Epithelial cell of proximal tubule (primary cell): ENCODE results near the gene NHS. TPM values are rescaled to one million over a fixed set of nuclear protein-coding genes. Genes with fewer than 3 reads are reported as not detected.
A peak's percentile ranks its signal among the peaks of the same experiment; 100 is the strongest.

Experiments used
- DNase-seq: peaks from one replicate; pipeline ENCODE4 v3.0.0-alpha.2; 2011; ENCODE audit warnings: low read depth
- H3K4me3 ChIP-seq: 2 replicates; pipeline ENCODE4 v1.5.1; 2011; ENCODE audit warnings: low read depth, mild to moderate bottlenecking, low read length
- total RNA-seq: library from RNA; depleted of rRNA; stranded (reverse); fragments of >200 nt; gene quantifications from 2 replicates; pipeline ENCODE4 v1.2.3, GENCODE V29; 2015
- TF ChIP-seq, protein P1 (sequence below): conservative IDR thresholded peaks from 2 replicates; pipeline ENCODE4 v1.5.1; 2012; ENCODE audit warnings: low read depth, mild to moderate bottlenecking, low read length

Gene NHS
- total RNA-seq, 1 donor from 2014 or later = 7.6 TPM

- TF ChIP-seq, protein P1, sequence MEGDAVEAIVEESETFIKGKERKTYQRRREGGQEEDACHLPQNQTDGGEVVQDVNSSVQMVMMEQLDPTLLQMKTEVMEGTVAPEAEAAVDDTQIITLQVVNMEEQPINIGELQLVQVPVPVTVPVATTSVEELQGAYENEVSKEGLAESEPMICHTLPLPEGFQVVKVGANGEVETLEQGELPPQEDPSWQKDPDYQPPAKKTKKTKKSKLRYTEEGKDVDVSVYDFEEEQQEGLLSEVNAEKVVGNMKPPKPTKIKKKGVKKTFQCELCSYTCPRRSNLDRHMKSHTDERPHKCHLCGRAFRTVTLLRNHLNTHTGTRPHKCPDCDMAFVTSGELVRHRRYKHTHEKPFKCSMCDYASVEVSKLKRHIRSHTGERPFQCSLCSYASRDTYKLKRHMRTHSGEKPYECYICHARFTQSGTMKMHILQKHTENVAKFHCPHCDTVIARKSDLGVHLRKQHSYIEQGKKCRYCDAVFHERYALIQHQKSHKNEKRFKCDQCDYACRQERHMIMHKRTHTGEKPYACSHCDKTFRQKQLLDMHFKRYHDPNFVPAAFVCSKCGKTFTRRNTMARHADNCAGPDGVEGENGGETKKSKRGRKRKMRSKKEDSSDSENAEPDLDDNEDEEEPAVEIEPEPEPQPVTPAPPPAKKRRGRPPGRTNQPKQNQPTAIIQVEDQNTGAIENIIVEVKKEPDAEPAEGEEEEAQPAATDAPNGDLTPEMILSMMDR = no peak
- H3K4me3 ChIP-seq = no peak overlapping the region
- no peak for DNase-seq
Observed at GRCh38 chrX:17369309-17369708, 5.7 kb upstream of the NHS start.

GRCh38 chrX:17370191-17370590 is 4.8 kb upstream of the NHS start:
- TF ChIP-seq, protein P1 = no peak
- H3K4me3 ChIP-seq = no peak overlapping the region
- no peak for DNase-seq

GRCh38 chrX:17372052-17372451 is 2.9 kb upstream of the NHS start:
- DNase-seq = no peak
- no peak overlapping the region for H3K4me3 ChIP-seq
- TF ChIP-seq, protein P1 = no peak

DNA sequence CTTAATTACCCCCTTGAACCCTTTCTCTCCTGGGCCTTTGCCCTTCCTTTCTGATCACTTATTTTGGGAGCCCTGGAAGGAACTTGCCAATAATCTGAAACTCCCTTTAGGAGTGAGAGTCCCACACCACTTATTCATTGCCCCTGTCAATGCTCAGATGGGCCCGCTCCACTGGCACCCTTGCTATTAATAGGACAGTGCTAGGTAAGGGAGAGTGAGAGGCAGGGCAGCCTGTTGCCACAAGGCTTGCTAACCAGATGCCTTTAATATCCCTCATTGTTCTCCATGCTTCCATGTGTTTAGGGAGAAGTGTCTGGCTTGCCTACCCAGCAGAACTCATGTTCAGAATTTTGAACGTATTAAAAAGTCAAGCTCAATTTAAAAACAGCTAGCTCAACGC is 1.7 kb upstream of the NHS start:
- no peak for DNase-seq
- TF ChIP-seq, protein P1 = no peak
- H3K4me3 ChIP-seq = no peak overlapping the region

GRCh38 chrX:17375367-17375636 is 302 bp downstream of the NHS start:
- no peak for DNase-seq
- H3K4me3 ChIP-seq = peak overlapping the region; percentile 77
- TF ChIP-seq, protein P1 = no peak

- no peak for DNase-seq
- peak overlapping the region; percentile 77 for H3K4me3 ChIP-seq
- TF ChIP-seq, protein P1 = no peak
Observed at GRCh38 chrX:17375637-17376430, 834 bp downstream of the NHS start.

DNA sequence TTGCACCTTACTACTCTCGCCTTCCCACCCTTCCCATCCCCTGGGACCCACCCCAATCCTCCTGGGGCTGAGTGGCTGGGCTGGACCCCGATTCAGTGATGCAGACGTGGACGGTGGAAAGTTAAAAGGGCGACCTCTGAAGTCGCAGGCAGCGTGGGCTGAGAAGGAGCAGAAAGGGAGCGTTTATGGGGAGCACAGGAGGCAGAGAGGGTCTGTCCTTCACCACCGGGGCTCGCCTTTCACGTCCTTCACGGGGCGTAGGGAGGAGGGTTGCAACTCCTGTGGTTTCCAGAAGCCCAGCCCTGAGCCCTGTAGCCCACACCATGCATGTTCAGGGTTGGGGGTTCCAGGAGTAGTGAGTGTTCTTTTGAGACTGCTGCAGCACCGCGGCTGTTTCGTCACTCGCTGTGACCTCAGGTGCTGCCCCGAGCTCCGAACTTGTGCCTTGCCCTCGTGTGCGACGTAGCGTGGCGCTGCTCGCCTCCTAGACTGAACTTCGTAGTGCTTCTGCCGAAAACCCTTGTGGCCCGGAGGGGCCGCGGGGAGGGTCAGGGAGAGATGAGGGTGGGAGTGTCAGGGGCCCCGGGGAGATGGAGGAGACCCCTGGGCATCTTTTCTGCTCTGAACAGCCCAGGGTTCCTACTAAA is 1.6 kb downstream of the NHS start:
- DNase-seq = no peak
- H3K4me3 ChIP-seq = peak overlapping the region; percentile 77
- TF ChIP-seq, protein P1 = no peak
